ENCODE results near the gene ACVR2A. TPM values are rescaled to one million over a fixed set of nuclear protein-coding genes. Genes with fewer than 3 reads are reported as not detected.

ACVR2A gene
- total RNA-seq, 1 experiment from 2014 or later = 12.5 TPM

- no peak for TF ChIP-seq CTCF (IDR thresholded peaks at IDR 0.05; ENCODE audit: unreplicated experiment)
- BruUV-seq (replicated peaks) = no TSS peak
Observed at GRCh38 chr2:147827088-147827375, 17.8 kb upstream of the ACVR2A start.

GRCh38 chr2:147829106-147829505, 15.7 kb upstream of the ACVR2A start:
- H3K9me3 Mint-ChIP-seq (ENCODE audit: low read depth, unreplicated experiment) = no peaks in the 10 kb centered on the region
- no peaks in the 10 kb centered on the region for H3K36me3 Mint-ChIP-seq (ENCODE audit: insufficient read depth, unreplicated experiment)
- no peak for DNase-seq
- H3K27me3 Mint-ChIP-seq (ENCODE audit: unreplicated experiment) = no peaks in the 10 kb centered on the region
- intact Hi-C loops (cut with micrococcal nuclease; ENCODE audit: unreplicated experiment) = no loop called here
- no peak for TF ChIP-seq CTCF (IDR thresholded peaks at IDR 0.05; ENCODE audit: unreplicated experiment)
- BruUV-seq (replicated peaks) = no TSS peak
- CTCF ChIA-PET = no interaction called here
- no peaks in the 10 kb centered on the region for H3K4me1 Mint-ChIP-seq (ENCODE audit: low read depth, unreplicated experiment)
- peak overlapping the region; percentile 18 for H3K27ac Mint-ChIP-seq (ENCODE audit: unreplicated experiment)
- H3K4me3 Mint-ChIP-seq (ENCODE audit: low read depth, unreplicated experiment) = no peak overlapping the region

More at GRCh38 chr2:147827088-147827375, 17.8 kb upstream of the ACVR2A start:
- no peak for DNase-seq
- Mint-ChIP-seq H3K27me3 (ENCODE audit: unreplicated experiment) (no peaks in the 10 kb centered on the region), H3K9me3 (ENCODE audit: low read depth, unreplicated experiment) (no peaks in the 10 kb centered on the region), H3K36me3 (ENCODE audit: insufficient read depth, unreplicated experiment) (no peaks in the 10 kb centered on the region), H3K27ac (ENCODE audit: unreplicated experiment) (no peak overlapping the region), H3K4me3 (ENCODE audit: low read depth, unreplicated experiment) (no peak overlapping the region), H3K4me1 (ENCODE audit: low read depth, unreplicated experiment) (no peaks in the 10 kb centered on the region)
- CTCF ChIA-PET = no interaction called here
- intact Hi-C loops (cut with micrococcal nuclease; ENCODE audit: unreplicated experiment) = no loop called here

GRCh38 chr2:147836099-147836498, 8.7 kb upstream of the ACVR2A start:
- Mint-ChIP-seq H3K4me3 (ENCODE audit: low read depth, unreplicated experiment) (no peak overlapping the region), H3K27me3 (ENCODE audit: unreplicated experiment) (no peaks in the 10 kb centered on the region), H3K4me1 (ENCODE audit: low read depth, unreplicated experiment) (no peaks in the 10 kb centered on the region), H3K27ac (ENCODE audit: unreplicated experiment) (no peak overlapping the region), H3K36me3 (ENCODE audit: insufficient read depth, unreplicated experiment) (no peaks in the 10 kb centered on the region), H3K9me3 (ENCODE audit: low read depth, unreplicated experiment) (peaks cover 2% of the 10 kb centered on the region)
- no TSS peak for BruUV-seq (replicated peaks)
- intact Hi-C loops (cut with micrococcal nuclease; ENCODE audit: unreplicated experiment) = no loop called here
- DNase-seq = no peak
- no peak for TF ChIP-seq CTCF (IDR thresholded peaks at IDR 0.05; ENCODE audit: unreplicated experiment)
- CTCF ChIA-PET = interaction anchor here (0.7 kb wide), 1 partner anchor 9 kb away, joined by 6 read pairs; the partner anchor contains the start of gene ACVR2A

GRCh38 chr2:147843391-147843863, 1.4 kb upstream of the ACVR2A start:
- intact Hi-C loops (cut with micrococcal nuclease; ENCODE audit: unreplicated experiment) = no loop called here
- Mint-ChIP-seq H3K36me3 (ENCODE audit: insufficient read depth, unreplicated experiment) (peaks cover 36% of the 10 kb centered on the region), H3K27ac (ENCODE audit: unreplicated experiment) (peak overlapping the region; percentile 60), H3K4me1 (ENCODE audit: low read depth, unreplicated experiment) (peaks cover 32% of the 10 kb centered on the region), H3K27me3 (ENCODE audit: unreplicated experiment) (no peaks in the 10 kb centered on the region), H3K4me3 (ENCODE audit: low read depth, unreplicated experiment) (peak overlapping the region; percentile 83), H3K9me3 (ENCODE audit: low read depth, unreplicated experiment) (no peaks in the 10 kb centered on the region)
- DNase-seq = no peak
- CTCF ChIA-PET = no interaction called here
- TSS peak; percentile 86 for BruUV-seq (replicated peaks)
- TF ChIP-seq CTCF (IDR thresholded peaks at IDR 0.05; ENCODE audit: unreplicated experiment) = no peak
